GM23338 (cell line): ENCODE measurements around the gene SCAF4. TPM values are rescaled to one million over a fixed set of nuclear protein-coding genes. Genes with fewer than 3 reads are reported as not detected.

Experiments used
- ATAC-seq: fragments of 200-7000 bp; cut with Tn5 transposase; 3 replicates; pipeline ENCODE4 v1.9.1; 2020
- DNase-seq: peaks from one replicate; pipeline ENCODE4 v3.0.0-alpha.2; 2015; ENCODE audit warnings: low spot score
- H2AFZ ChIP-seq: fragments of 200-600 bp; sonication (generic); 2 replicates; pipeline ENCODE4 v1.8.0; 2016; ENCODE audit warnings: antibody characterized with exemption, mild to moderate bottlenecking, moderate library complexity
- H3F3A ChIP-seq: fragments of 200-600 bp; sonication (generic); replicated peaks from 2 replicates; pipeline ENCODE4 v1.8.0; 2017; ENCODE audit warnings: antibody characterized with exemption, mixed run types, low read depth
- H3K27ac ChIP-seq: fragments of 200-600 bp; sonication (generic); 2 replicates; pipeline ENCODE4 v1.6.1; 2016; ENCODE audit warnings: low read depth
- H3K27me3 ChIP-seq: fragments of 200-600 bp; sonication (generic); 2 replicates; pipeline ENCODE4 v1.8.0; 2016; ENCODE audit warnings: mild to moderate bottlenecking, mixed run types, moderate library complexity; ENCODE audit not compliant: insufficient read depth
- H3K36me3 ChIP-seq: fragments of 200-600 bp; sonication (generic); 2 replicates; pipeline ENCODE4 v1.8.0; 2016; ENCODE audit warnings: mild to moderate bottlenecking; ENCODE audit not compliant: insufficient read depth
- H3K4me1 ChIP-seq: fragments of 200-600 bp; sonication (generic); 2 replicates; pipeline ENCODE4 v1.8.0; 2016; ENCODE audit warnings: mild to moderate bottlenecking, moderate library complexity; ENCODE audit not compliant: insufficient read depth
- H3K4me2 ChIP-seq: fragments of 200-600 bp; sonication (generic); 2 replicates; pipeline ENCODE4 v1.7.1; 2017; ENCODE audit warnings: mixed run types
- H3K4me3 ChIP-seq: fragments of 200-600 bp; sonication (generic); 2 replicates; pipeline ENCODE4 v1.6.1; 2016; ENCODE audit warnings: mixed run types
- H3K79me2 ChIP-seq: fragments of 200-600 bp; sonication (generic); replicated peaks from 2 replicates; pipeline ENCODE4 v1.8.0; 2017; ENCODE audit warnings: mild to moderate bottlenecking; ENCODE audit not compliant: insufficient read depth
- H3K9me2 ChIP-seq: fragments of 200-600 bp; sonication (generic); 2 replicates; pipeline ENCODE4 v1.8.0; 2017; ENCODE audit not compliant: insufficient read depth
- H4K20me1 ChIP-seq: fragments of 200-600 bp; sonication (generic); replicated peaks from 2 replicates; pipeline ENCODE4 v1.8.0; 2017; ENCODE audit warnings: mild to moderate bottlenecking; ENCODE audit not compliant: insufficient read depth
- H3K27ac Mint-ChIP-seq: 2 replicates; pipeline ENCODE4 v1.8.0; 2020; ENCODE audit warnings: inconsistent platforms, mild to moderate bottlenecking, moderate library complexity, mixed read lengths
- H3K27me3 Mint-ChIP-seq: 3 replicates; pipeline ENCODE4 v1.8.0; 2022; ENCODE audit warnings: low read depth, mild to moderate bottlenecking, moderate library complexity, mixed read lengths, inconsistent platforms; ENCODE audit not compliant: insufficient read depth, poor library complexity
- H3K36me3 Mint-ChIP-seq: 3 replicates; pipeline ENCODE4 v1.8.0; 2021; ENCODE audit warnings: low read depth, mild to moderate bottlenecking, inconsistent platforms, moderate library complexity, mixed read lengths
- H3K4me1 Mint-ChIP-seq: 3 replicates; pipeline ENCODE4 v1.8.0; 2020; ENCODE audit warnings: mild to moderate bottlenecking, inconsistent platforms, mixed read lengths
- H3K4me3 Mint-ChIP-seq: 3 replicates; pipeline ENCODE4 v1.8.0; 2021; ENCODE audit warnings: moderate library complexity, mild to moderate bottlenecking, inconsistent platforms, mixed read lengths
- H3K9me3 Mint-ChIP-seq: 3 replicates; pipeline ENCODE4 v1.8.0; 2020; ENCODE audit warnings: moderate library complexity, mild to moderate bottlenecking, inconsistent platforms, mixed read lengths
- CREB1 ChIP-seq: fragments of 250-450 bp; sonication (Bioruptor Pico); IDR thresholded peaks from 2 replicates; pipeline ENCODE4 v1.5.0; 2020; ENCODE audit warnings: low read depth, mild to moderate bottlenecking, moderate library complexity
- EZH2 ChIP-seq: fragments of 200-600 bp; sonication (generic); IDR thresholded peaks from one replicate; pipeline ENCODE4 v1.8.0; 2017; ENCODE audit warnings: antibody characterized with exemption, mild to moderate bottlenecking, low read depth; ENCODE audit not compliant: unreplicated experiment
- EZH2phosphoT487 ChIP-seq: fragments of 200-600 bp; sonication (generic); IDR thresholded peaks from one replicate; pipeline ENCODE4 v1.8.1; 2018; ENCODE audit warnings: antibody characterized with exemption; ENCODE audit not compliant: unreplicated experiment
- JUNB ChIP-seq: IDR thresholded peaks from one replicate; pipeline ENCODE4 v1.6.1; 2016; ENCODE audit warnings: antibody characterized with exemption; ENCODE audit not compliant: unreplicated experiment
- POLR2AphosphoS5 ChIP-seq: IDR thresholded peaks from 2 replicates; pipeline ENCODE4 v1.6.1; 2016; ENCODE audit warnings: antibody characterized with exemption, low read depth
- ZNF114 ChIP-seq: fragments of 250-450 bp; sonication (Bioruptor Pico); IDR thresholded peaks from 2 replicates; pipeline ENCODE4 v1.5.0; 2020; ENCODE audit warnings: mild to moderate bottlenecking, moderate library complexity
- polyA plus RNA-seq: library from polyadenylated mRNA; unstranded; fragments of >200 nt; fragmentation: Nextera tagmentation; extraction: Ambion mirVana; gene quantifications from 2 replicates; pipeline ENCODE4 v1.2.1, GENCODE V29; 2016
- total RNA-seq: library from RNA; depleted of rRNA; stranded (reverse); fragments of >200 nt; shearing (Covaris generic); gene quantifications from 2 replicates; pipeline ENCODE4 v1.2.3, GENCODE V29; 2014
- TF ChIP-seq, protein P1 (sequence below), 2 experiments: fragments of 200-600 bp in 1 of 2; sonication (generic) in 1 of 2; conservative IDR thresholded peaks; 2 replicates each; pipeline versions ENCODE4 v1.5.1 to v1.6.1; 2016 to 2017; ENCODE audit warnings: antibody characterized with exemption in 2 of 2, low read depth in 2 of 2, mild to moderate bottlenecking in 2 of 2, moderate library complexity in 1 of 2
- TF ChIP-seq, protein P2 (sequence below): IDR thresholded peaks from 2 replicates; pipeline ENCODE4 v1.6.1; 2016; ENCODE audit warnings: antibody characterized with exemption

The SCAF4 gene
- total and polyA plus RNA-seq, 2 experiments from 2014 or later: 29.7 to 45.8 TPM

GRCh38 chr21:31671146-31671716 lies 60.7 kb downstream of the SCAF4 start (continued):
- TF ChIP-seq, protein P1, sequence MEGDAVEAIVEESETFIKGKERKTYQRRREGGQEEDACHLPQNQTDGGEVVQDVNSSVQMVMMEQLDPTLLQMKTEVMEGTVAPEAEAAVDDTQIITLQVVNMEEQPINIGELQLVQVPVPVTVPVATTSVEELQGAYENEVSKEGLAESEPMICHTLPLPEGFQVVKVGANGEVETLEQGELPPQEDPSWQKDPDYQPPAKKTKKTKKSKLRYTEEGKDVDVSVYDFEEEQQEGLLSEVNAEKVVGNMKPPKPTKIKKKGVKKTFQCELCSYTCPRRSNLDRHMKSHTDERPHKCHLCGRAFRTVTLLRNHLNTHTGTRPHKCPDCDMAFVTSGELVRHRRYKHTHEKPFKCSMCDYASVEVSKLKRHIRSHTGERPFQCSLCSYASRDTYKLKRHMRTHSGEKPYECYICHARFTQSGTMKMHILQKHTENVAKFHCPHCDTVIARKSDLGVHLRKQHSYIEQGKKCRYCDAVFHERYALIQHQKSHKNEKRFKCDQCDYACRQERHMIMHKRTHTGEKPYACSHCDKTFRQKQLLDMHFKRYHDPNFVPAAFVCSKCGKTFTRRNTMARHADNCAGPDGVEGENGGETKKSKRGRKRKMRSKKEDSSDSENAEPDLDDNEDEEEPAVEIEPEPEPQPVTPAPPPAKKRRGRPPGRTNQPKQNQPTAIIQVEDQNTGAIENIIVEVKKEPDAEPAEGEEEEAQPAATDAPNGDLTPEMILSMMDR (conservative IDR thresholded peaks at IDR 0.05; ENCODE audit: low read depth in 2 of 2): no peak
- TF ChIP-seq EZH2 (no peak), EZH2phosphoT487 (no peak), JUNB (no peak), CREB1 (no peak)

DNA sequence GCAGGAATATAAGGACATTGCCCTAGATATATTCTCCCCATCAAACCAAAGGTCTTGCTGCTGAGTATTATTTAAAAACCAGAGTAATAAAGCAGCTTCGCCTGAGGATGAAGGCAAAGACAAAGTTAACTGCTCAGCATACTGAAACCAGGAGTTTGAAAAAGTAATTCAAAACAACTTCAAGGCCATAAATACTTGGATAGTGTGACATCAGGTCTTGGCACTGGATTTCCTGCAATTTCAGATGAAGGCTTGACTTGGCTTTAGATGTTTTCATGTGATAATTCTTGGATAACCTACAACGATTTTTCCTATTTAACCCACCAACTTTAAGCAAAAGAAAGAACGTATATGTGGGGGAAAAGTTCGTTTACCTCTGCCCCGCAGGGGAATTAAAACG lies 61.8 kb downstream of the SCAF4 start:
- Mint-ChIP-seq H3K27ac (peak overlapping the region; percentile 11; the same call in 1 of the 2 replicates), H3K36me3 (peaks cover 39% of the 10 kb centered on the region), H3K9me3 (no peaks in the 10 kb centered on the region), H3K4me3 (no peak overlapping the region), H3K27me3 (peaks cover 4% of the 10 kb centered on the region), H3K4me1 (peaks cover 57% of the 10 kb centered on the region)
- no peaks in the 10 kb centered on the region for H3K9me2 ChIP-seq
- H3K4me1 ChIP-seq: peaks cover 23% of the 10 kb centered on the region
- no peak for TF ChIP-seq CREB1
- TF ChIP-seq, protein P2, sequence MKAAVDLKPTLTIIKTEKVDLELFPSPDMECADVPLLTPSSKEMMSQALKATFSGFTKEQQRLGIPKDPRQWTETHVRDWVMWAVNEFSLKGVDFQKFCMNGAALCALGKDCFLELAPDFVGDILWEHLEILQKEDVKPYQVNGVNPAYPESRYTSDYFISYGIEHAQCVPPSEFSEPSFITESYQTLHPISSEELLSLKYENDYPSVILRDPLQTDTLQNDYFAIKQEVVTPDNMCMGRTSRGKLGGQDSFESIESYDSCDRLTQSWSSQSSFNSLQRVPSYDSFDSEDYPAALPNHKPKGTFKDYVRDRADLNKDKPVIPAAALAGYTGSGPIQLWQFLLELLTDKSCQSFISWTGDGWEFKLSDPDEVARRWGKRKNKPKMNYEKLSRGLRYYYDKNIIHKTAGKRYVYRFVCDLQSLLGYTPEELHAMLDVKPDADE: no peak
- TF ChIP-seq ZNF114 (CRISPR knock-in tag): no peak
- no peak for TF ChIP-seq EZH2
- no peak for TF ChIP-seq POLR2AphosphoS5
- TF ChIP-seq, protein P1 (conservative IDR thresholded peaks at IDR 0.05; ENCODE audit: low read depth in 2 of 2): no peak
- H3F3A ChIP-seq: no peaks in the 10 kb centered on the region
- peak overlapping the region; percentile 40; the same call in 1 of the 2 replicates for H3K27ac ChIP-seq
- H4K20me1 ChIP-seq: peaks cover 12% of the 10 kb centered on the region; the same call in 1 of the 2 replicates
- H3K4me3 ChIP-seq: no peak overlapping the region
- no peak overlapping the region for H3K4me2 ChIP-seq
- DNase-seq (no peak), ATAC-seq (no peak)
- no peak overlapping the region for H2AFZ ChIP-seq
- peaks cover 17% of the 10 kb centered on the region; the same call in 1 of the 2 replicates for H3K36me3 ChIP-seq
- peaks cover 12% of the 10 kb centered on the region for H3K79me2 ChIP-seq
- H3K27me3 ChIP-seq: no peaks in the 10 kb centered on the region
